Peyer's patch (tissue), 4 donors: ENCODE data around the gene SLC6A1.

Source experiments
- POLR2A ChIP-seq, 2 donors: fragments of 450-650 bp; IDR thresholded peaks; one replicate each; pipeline ENCODE4 v1.5.1; 2017; ENCODE audit warnings: antibody characterized with exemption in 2 of 2, mild to moderate bottlenecking in 2 of 2, moderate library complexity in 2 of 2
- TF ChIP-seq, protein P1 (sequence below), 6 experiments: fragments of 450-650 bp in 4 of 6; fragments of 200-600 bp in 2 of 6; sonication (generic) in 1 of 6; IDR thresholded peaks; one replicate each; pipeline ENCODE4 v1.5.1; 2017 to 2019; ENCODE audit warnings: antibody characterized with exemption in 6 of 6, mild to moderate bottlenecking in 3 of 6, moderate library complexity in 1 of 6

GRCh38 chr3:11000528-11000927 lies 8.0 kb downstream of the SLC6A1 start:
- TF ChIP-seq, protein P1, sequence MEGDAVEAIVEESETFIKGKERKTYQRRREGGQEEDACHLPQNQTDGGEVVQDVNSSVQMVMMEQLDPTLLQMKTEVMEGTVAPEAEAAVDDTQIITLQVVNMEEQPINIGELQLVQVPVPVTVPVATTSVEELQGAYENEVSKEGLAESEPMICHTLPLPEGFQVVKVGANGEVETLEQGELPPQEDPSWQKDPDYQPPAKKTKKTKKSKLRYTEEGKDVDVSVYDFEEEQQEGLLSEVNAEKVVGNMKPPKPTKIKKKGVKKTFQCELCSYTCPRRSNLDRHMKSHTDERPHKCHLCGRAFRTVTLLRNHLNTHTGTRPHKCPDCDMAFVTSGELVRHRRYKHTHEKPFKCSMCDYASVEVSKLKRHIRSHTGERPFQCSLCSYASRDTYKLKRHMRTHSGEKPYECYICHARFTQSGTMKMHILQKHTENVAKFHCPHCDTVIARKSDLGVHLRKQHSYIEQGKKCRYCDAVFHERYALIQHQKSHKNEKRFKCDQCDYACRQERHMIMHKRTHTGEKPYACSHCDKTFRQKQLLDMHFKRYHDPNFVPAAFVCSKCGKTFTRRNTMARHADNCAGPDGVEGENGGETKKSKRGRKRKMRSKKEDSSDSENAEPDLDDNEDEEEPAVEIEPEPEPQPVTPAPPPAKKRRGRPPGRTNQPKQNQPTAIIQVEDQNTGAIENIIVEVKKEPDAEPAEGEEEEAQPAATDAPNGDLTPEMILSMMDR (IDR thresholded peaks at IDR 0.05) = no peak
- no peak for TF ChIP-seq POLR2A (IDR thresholded peaks at IDR 0.05)
